Measurements from ENCODE around the gene EGR1.

EGR1 gene

DNA sequence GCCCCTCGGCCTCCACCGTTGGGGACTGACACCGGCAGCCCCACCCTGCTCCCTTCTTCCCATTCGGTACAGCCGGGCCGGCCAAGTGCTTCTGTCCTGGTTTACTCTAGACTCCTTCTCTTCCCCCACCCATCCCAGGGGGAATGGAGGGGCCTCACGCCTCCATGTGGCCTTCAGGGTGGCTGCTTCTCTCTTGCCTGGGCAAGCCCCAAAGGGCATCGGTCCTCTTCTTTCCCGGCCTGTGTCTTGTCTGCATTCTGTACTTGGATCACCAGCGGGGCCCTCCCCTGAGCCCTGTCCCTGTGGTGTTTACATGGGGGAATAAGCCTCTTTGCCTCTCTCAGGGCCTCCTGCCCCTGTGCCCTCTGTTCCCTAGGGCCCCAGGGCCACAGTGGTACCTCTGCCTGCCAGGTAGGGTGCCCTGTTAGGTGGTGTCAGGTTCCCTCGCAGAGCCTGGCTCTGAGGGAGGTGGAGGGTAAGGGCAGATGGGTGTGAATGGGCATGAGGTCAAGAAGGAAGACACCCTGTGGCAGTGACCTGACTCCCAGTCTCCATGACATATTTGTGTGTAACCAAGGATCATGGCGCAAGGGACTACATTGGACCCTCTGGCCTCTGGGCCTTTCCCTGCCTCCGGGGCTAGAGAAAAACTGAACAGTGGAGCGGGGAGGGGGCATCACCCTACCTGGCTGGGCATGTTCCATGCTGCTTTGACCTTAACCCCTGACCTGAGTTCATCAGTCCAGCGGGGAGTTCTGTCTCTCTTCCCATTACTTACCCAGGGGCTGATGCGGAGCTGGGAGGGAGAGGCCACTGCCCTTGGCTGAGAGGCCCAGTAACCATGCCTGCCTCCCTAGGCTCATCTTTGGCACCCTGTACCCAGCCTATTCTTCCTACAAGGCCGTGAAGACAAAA is 24.9 kb upstream of the EGR1 start:
- TF ChIP-seq, protein P1, sequence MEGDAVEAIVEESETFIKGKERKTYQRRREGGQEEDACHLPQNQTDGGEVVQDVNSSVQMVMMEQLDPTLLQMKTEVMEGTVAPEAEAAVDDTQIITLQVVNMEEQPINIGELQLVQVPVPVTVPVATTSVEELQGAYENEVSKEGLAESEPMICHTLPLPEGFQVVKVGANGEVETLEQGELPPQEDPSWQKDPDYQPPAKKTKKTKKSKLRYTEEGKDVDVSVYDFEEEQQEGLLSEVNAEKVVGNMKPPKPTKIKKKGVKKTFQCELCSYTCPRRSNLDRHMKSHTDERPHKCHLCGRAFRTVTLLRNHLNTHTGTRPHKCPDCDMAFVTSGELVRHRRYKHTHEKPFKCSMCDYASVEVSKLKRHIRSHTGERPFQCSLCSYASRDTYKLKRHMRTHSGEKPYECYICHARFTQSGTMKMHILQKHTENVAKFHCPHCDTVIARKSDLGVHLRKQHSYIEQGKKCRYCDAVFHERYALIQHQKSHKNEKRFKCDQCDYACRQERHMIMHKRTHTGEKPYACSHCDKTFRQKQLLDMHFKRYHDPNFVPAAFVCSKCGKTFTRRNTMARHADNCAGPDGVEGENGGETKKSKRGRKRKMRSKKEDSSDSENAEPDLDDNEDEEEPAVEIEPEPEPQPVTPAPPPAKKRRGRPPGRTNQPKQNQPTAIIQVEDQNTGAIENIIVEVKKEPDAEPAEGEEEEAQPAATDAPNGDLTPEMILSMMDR (IDR thresholded peaks at IDR 0.05): no peak

DNA sequence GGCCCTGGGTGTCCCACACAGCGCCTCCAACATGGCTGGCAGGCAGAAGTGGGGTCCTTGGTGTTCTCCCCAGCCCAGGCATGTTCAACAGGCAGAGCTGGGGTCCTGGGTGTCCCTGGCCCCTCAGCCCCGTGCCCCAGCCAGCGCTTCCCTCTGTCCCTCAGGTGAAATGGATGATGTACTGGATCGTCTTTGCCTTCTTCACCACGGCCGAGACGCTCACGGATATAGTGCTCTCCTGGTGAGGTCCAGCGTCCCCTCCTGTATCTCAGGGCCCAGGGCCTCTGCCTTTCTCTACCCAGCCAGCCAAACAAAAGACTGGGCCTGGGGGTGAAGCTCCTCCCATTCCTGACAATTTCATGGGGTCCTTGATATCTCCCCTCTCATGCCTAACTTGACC is 24.1 kb upstream of the EGR1 start:
- TF ChIP-seq, protein P1 (IDR thresholded peaks at IDR 0.05): no peak

DNA sequence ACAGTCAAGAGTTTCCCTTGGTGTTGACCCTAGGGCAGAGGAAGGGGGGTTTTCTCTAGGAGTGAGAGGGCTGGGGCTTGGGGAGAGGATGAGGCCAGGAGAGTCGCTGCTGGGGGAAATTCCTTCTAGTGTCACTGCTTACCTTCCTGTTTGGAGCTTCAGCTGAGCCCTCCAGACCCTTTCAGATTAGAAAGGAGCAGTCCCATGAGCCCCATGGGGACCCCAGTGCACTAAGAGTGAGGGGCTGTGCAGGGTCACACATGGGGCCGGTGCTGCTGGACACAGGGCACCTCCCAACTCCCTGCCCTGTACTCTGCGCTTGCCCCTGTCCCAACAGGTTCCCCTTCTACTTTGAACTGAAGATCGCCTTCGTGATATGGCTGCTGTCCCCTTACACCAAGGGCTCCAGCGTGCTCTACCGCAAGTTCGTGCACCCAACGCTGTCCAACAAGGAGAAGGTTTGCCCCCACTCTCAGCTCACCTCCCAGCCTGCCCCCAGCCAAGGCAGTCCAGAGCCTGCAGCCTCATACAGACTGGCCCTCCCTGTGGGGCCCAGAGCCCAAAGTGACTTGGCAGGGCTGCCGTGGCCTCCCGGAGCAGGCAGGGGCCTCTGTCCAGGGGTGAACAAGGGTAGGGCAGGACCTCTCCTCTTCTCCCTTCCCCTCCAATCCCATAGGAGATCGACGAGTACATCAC is 21.1 kb upstream of the EGR1 start:
- TF ChIP-seq, protein P1 (IDR thresholded peaks at IDR 0.05): no peak

DNA sequence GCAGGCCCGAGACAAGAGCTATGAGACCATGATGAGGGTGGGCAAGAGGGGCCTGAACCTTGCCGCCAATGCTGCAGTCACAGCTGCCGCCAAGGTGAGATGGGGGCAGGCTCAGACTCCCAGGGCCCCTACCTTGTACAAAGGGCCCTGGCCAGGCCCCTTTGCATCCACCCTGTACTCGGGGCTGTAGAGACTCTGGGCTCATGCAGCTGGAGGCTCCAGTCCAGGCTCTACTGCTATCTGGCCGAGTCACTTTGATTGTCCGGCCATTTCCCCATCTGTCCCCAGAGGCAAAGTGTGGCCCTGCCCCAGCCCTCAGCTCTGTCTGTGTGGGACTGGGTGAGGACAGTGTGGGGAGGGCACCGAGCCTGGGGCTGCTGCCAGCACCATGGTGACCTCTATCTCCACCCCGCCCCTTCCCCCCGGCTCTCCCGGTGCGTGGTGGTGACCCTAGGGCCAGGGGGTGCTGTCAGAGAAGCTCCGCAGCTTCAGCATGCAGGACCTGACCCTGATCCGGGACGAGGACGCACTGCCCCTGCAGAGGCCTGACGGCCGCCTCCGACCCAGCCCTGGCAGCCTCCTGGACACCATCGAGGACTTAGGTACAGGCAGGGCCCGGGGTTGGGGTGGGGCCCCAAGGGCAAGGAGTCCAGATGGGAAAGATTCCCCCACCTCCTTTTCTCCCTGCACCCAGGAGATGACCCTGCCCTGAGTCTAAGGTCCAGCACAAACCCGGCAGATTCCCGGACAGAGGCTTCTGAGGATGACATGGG is 20.3 kb upstream of the EGR1 start:
- TF ChIP-seq, protein P1 (IDR thresholded peaks at IDR 0.05): no peak

DNA sequence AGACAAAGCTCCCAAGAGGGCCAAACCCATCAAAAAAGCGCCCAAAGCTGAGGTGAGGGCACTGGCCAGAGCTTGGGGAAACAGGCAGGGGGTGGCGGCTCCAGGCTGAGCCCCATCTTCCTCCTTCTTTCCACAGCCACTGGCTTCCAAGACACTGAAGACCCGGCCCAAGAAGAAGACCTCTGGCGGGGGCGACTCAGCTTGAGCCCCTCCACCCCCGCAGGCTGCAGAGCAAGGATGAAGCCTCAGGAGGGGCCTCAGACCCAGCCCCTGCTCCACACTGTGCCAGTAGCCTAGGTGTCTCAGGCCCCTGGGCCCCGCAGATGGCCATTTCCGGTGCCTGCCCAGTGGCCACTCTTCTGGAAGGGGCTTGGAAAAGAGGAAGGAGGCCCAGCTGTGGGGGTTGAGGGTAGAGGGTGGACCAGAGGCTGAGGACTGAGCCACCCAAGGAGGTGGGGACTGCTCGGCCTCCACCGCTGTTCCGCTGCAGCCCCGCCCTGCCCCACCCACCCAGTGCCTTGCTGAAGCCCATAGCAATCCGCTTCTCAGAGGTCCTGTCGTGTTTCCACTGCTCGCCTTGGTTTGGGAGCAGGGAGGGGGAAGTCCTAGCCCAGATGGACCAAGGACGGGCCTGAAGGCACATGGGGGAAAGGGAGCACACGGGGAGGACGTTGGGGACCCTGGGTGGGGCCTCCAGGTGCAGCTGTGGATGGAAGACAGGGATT is 19.6 kb upstream of the EGR1 start:
- TF ChIP-seq, protein P1 (IDR thresholded peaks at IDR 0.05): no peak

DNA sequence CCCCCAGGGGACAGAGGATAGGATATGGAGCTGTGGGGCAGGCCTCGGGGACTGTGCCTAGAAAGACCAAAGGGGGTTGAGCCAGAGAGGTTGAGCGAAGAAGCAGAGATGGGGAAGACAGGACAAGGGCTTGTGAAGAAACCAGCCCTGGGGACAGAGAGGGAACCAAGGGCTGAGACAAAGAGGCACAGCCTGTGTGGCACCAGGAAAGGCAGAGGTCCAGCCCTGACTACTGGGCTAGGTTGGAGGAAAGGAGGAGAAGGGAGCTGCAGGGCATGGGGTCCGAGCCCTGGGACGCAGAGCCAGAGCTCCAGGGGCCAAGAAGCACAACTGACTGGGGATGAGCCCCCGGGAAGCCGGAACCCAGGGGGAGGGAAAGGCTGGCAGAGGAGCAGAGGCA is 17.2 kb upstream of the EGR1 start:
- TF ChIP-seq, protein P1 (IDR thresholded peaks at IDR 0.05): no peak
